Glomerular visceral epithelial cell (primary cell): Measurements from ENCODE around the gene DDX4.
"Not testable (repeated sequence)": the region's sequence is repeated elsewhere in the genome, so short reads cannot be mapped to it uniquely, and the experiment has no call there.

ENCODE experiments used
- DNase-seq: peaks from one replicate; pipeline ENCODE4 v3.0.0-alpha.2; 2016; ENCODE audit errors: extremely low spot score

DDX4 gene

DNA sequence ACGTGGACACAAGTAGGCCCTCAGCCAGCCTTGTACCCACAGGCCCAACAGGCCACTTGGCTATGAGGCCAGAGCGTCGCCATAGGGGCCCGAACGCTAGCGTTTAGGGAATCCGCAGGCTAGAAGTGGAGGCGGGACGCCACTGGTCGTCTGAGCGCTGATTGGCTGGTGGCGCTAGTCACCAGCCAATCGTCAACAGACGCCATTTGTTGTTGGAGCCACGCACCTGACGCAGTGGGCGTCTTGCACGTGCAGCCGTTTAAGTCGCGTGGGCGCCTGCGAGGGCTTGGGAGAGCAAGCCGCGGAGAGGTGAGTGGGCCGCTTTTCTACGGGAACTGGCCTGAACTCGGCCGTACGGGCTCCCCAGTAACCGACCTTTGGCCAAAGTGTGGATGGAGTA lies at the start of gene DDX4:
Gene DDX4 (plus strand): TSS at position 269 of the 400 bp plus-strand sequence. CDS start 903 bp downstream, outside the sequence.
- DNase-seq = no peak

DNA sequence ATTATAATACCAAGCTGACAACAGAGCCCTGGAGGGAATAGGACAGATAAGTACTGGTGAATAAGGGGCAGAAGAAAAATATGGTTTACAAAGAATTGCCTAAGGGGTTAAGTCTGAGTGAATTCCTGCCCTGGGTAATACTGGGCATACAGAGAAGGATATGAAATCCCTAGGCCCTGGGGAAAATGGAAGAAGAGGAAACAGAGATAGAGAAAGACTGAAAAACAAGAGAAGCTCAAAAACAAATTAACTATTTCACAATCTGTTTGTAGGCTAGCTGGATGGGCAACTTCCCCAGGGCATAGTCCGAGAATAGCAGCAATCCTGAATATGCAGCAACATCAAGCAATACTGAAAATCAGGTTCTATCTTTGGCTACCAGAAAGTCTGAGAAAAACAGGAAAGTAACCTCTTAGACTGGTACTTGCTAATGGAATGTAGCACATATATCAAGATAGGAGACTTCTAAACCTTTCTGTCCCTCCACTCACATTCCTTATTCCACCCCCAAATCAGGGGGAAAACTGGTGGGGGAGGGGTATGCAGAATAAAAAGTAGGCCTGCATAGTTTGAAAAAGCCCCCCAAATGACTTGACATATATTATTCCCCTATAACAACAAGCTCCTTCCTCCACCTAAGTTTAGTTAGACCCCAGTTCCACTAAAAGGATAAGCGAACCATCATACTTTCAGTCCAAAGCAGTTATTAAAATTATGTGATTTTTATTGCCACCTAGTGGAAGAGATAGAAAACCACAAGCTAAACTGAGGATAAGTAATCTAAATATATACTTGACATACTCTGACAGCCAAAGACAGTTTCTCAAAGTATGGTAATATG lies 46.4 kb upstream of the DDX4 start:
- peak; percentile 52 for DNase-seq

- no peak for DNase-seq
These were observed 45.8 kb upstream of the DDX4 start for GRCh38 chr5:55692106-55692417.

GRCh38 chr5:55692509-55692908 lies 45.4 kb upstream of the DDX4 start:
- no peak for DNase-seq

DNA sequence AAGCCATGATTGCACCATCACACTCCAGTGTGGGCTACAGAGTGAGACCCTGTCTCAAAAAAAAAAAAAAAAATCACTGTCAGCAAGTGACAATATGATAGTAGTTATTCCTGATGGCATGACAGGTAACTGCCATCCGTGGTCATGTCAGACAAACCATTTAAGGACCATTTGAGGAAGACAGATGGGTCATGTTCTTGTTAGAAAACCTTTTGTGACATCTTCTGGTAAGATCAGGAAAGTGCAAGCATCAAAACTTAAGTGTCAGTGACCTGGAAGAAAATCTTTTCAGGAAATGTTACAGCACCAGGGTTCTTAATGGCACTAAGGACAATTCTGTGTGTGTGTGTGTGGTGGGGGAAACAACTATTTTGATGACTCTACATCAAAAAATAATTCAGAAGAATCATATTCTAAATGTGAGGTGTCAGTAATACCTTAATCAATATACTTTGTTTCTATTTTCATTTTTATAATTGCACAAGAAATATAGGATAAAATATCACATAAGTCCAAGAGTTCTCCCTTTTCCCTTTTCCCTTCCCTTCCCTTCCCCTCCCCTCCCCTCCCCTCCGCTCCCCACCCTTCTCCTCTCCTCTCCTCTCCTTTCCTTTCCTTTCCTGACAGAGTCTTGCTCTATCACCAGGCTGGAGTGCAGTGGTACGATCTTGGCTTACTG lies 43.6 kb upstream of the DDX4 start:
- DNase-seq = peak; percentile 34

DNA sequence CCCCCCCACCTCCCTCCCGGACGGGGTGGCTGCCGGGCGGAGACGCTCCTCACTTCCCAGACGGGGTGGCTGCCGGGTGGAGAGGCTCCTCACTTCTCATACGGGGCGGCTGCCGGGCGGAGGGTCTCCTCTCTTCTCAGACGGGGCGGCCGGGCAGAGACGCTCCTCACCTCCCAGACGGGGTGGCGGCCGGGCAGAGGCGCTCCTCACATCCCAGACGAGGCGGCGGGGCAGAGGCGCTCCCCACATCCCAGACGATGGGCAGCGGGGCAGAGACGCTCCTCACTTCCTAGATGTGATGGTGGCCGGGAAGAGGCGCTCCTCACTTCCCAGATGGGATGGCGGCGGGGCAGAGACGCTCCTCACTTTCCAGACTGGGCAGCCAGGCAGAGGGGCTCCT lies 41.2 kb upstream of the DDX4 start:
- not testable (repeated sequence) for DNase-seq

GRCh38 chr5:55699041-55699688 lies 38.7 kb upstream of the DDX4 start:
- no peak for DNase-seq

- DNase-seq = no peak
These were observed 37.1 kb upstream of the DDX4 start for GRCh38 chr5:55700745-55701144.

- DNase-seq = no peak
These were observed 36.3 kb upstream of the DDX4 start for GRCh38 chr5:55701462-55702103.

DNA sequence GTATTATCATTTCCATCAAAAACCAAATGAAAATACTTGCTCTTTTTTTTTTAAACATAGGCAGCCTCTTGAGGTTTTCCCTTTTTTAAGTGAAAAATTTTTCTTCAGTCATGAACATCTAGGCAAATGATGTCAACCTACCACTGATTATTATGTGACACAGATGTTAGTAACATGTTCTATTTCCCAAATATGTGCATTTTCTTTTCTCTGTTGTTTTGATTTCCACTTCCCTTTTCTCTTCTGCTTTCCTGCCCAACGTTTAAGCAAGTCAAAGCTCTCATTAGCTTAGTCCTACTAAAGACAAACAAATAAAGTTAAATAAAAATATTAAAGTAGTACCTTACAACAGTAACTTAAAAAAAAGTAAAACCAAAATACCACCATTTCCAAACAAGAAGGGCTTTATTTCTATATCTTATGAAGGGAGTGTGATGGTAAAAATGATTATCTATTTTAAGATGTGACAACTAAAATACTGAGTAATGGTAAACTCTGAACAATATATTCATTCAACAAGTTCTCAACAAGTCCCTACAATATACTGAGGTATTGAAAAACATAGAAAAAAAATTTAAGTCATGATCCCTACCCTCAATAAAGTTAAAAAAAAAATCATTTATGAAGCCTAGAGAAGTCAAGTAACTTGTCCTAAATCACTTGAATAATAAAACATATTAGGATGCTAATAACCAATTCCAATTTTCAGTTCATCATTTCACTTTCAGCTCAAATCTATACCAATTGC lies 35.1 kb upstream of the DDX4 start:
- no peak for DNase-seq

- no peak for DNase-seq
These were observed 31.6 kb upstream of the DDX4 start for GRCh38 chr5:55706230-55706629.

DNA sequence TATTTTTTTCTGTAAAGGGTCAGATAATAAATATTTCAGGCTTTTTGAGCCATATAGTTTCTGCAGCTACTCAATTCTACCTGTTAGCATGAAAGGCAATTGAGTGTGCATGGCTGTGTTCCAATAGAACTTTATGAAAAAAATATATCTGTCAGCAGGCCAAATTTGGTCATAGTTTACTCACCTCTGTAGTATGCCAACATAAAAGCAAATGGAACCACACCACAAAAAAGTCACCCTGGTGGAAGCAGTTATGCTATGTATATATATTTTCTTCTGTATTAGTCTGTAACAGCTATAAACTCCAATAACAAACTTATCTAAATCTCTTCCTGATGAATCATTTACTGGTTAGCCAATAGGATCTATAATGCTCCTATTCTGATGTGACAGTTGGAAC lies 29.1 kb upstream of the DDX4 start:
- peak; percentile 20 for DNase-seq

GRCh38 chr5:55711507-55712022 lies 26.3 kb upstream of the DDX4 start:
- no peak for DNase-seq

- DNase-seq = peak; percentile 96
These were observed 25.6 kb upstream of the DDX4 start, which contains the start of gene SLC38A9 for GRCh38 chr5:55712023-55712859. Gene SLC38A9, minus strand, starts transcription at chr5:55712324. Its CDS starts 14,366 bp downstream, at chr5:55697958.

- no peak for DNase-seq
These were observed 24.0 kb upstream of the DDX4 start for GRCh38 chr5:55713871-55714270.

GRCh38 chr5:55714339-55714738 lies 23.5 kb upstream of the DDX4 start:
- no peak for DNase-seq

- no peak for DNase-seq
These were observed 23.1 kb upstream of the DDX4 start for GRCh38 chr5:55714749-55715148.

- DNase-seq = no peak
These were observed 22.3 kb upstream of the DDX4 start for GRCh38 chr5:55715519-55716078.

- not testable (repeated sequence) for DNase-seq
These were observed 18.8 kb upstream of the DDX4 start for GRCh38 chr5:55719026-55719425.

- DNase-seq = no peak
These were observed 17.6 kb upstream of the DDX4 start for GRCh38 chr5:55720188-55720703.
